HEK293 (cell line): ENCODE results near the gene QPCT.

Experiments
- CTCF ChIA-PET: fragments of 350-600 bp; formaldehyde crosslinking; extraction: SDS; loops from one replicate; lab custom pipeline; 2021; ENCODE audit warnings: antibody characterized with exemption; lab: Yijun Ruan, JAX
- POLR2A ChIA-PET: fragments of 300-600 bp; formaldehyde crosslinking; extraction: SDS; loops from one replicate; lab custom pipeline; 2020; ENCODE audit warnings: antibody characterized with exemption, inconsistent platforms; lab: Yijun Ruan, JAX
- H3K27ac ChIP-seq: fragments of 200-500 bp; sonication (Bioruptor generic); 2 replicates; pipeline ENCODE4 v1.5.1; 2014; ENCODE audit warnings: low read depth, low read length, control low read depth, inconsistent platforms; ENCODE audit errors: extremely low read depth
- H3K36me3 ChIP-seq, 2 experiments: fragments of 200-500 bp in 1 of 2; sonication (Bioruptor generic) in 1 of 2; 1 replicate in 1 of 2; 2 replicates in 1 of 2; pipeline ENCODE4 v1.5.1; 2014 to 2017; ENCODE audit warnings: inconsistent platforms in 2 of 2, low read length in 2 of 2; ENCODE audit not compliant: control insufficient read depth in 2 of 2, insufficient read depth in 1 of 2
- H3K4me1 ChIP-seq: fragments of 200-500 bp; sonication (Bioruptor generic); 2 replicates; pipeline ENCODE4 v1.5.1; 2014; ENCODE audit warnings: mild to moderate bottlenecking, low read length, inconsistent platforms; ENCODE audit not compliant: control insufficient read depth, insufficient read depth
- H3K4me3 ChIP-seq: 2 replicates; pipeline ENCODE4 v1.5.1; 2011; ENCODE audit warnings: low read depth, mild to moderate bottlenecking, control low read depth, low read length, moderate library complexity
- H3K9me3 ChIP-seq: fragments of 200-500 bp; sonication (Bioruptor generic); 2 replicates; pipeline ENCODE4 v1.5.1; 2014; ENCODE audit warnings: low read depth, low read length, inconsistent platforms; ENCODE audit not compliant: control insufficient read depth, insufficient read depth
- BCL6B ChIP-seq: fragments of 450-650 bp; formaldehyde crosslinking; IDR thresholded peaks from 2 replicates; pipeline ENCODE4 v1.5.1; 2017; ENCODE audit warnings: missing biosample characterization, missing genetic modification characterization
- INSM2 ChIP-seq: fragments of 450-650 bp; formaldehyde crosslinking; IDR thresholded peaks from 2 replicates; pipeline ENCODE4 v1.5.1; 2016; ENCODE audit warnings: missing biosample characterization, missing genetic modification characterization
- PRDM2 ChIP-seq: fragments of 450-650 bp; formaldehyde crosslinking; IDR thresholded peaks from 2 replicates; pipeline ENCODE4 v1.5.1; 2016; ENCODE audit warnings: missing biosample characterization, missing genetic modification characterization, borderline replicate concordance
- SP7 ChIP-seq: fragments of 450-650 bp; formaldehyde crosslinking; IDR thresholded peaks from 2 replicates; pipeline ENCODE4 v1.5.1; 2016; ENCODE audit warnings: missing biosample characterization, missing genetic modification characterization
- ZFHX2 ChIP-seq: fragments of 450-650 bp; formaldehyde crosslinking; conservative IDR thresholded peaks from 2 replicates; pipeline ENCODE4 v1.5.1; 2016; ENCODE audit warnings: missing biosample characterization, missing genetic modification characterization
- ZNF112 ChIP-seq: fragments of 450-650 bp; formaldehyde crosslinking; IDR thresholded peaks from 2 replicates; pipeline ENCODE4 v1.5.0; 2017; ENCODE audit warnings: missing biosample characterization, missing genetic modification characterization
- ZNF114 ChIP-seq: fragments of 450-650 bp; formaldehyde crosslinking; IDR thresholded peaks from 2 replicates; pipeline ENCODE4 v1.5.0; 2017; ENCODE audit warnings: missing biosample characterization, missing genetic modification characterization
- ZNF146 ChIP-seq: fragments of 450-650 bp; formaldehyde crosslinking; IDR thresholded peaks from 2 replicates; pipeline ENCODE4 v1.5.1; 2016; ENCODE audit warnings: missing biosample characterization, missing genetic modification characterization
- ZNF174 ChIP-seq: fragments of 450-650 bp; formaldehyde crosslinking; IDR thresholded peaks from 2 replicates; pipeline ENCODE4 v1.5.0; 2017; ENCODE audit warnings: missing biosample characterization, mild to moderate bottlenecking, missing genetic modification characterization
- ZNF214 ChIP-seq: fragments of 450-650 bp; formaldehyde crosslinking; IDR thresholded peaks from 2 replicates; pipeline ENCODE4 v1.5.1; 2017; ENCODE audit warnings: missing biosample characterization, mild to moderate bottlenecking, missing genetic modification characterization, borderline replicate concordance
- ZNF274 ChIP-seq, 2 experiments: fragments of 200-500 bp in 1 of 2; fragments of 450-650 bp in 1 of 2; sonication (Bioruptor generic) in 1 of 2; formaldehyde crosslinking in 1 of 2; IDR thresholded peaks; 2 replicates each; pipeline versions ENCODE4 v1.5.1 to v1.6.1; 2014 to 2016; ENCODE audit warnings: borderline replicate concordance in 1 of 2, inconsistent platforms in 1 of 2, low read length in 1 of 2, missing biosample characterization in 1 of 2, missing genetic modification characterization in 1 of 2
- ZNF280C ChIP-seq: fragments of 450-650 bp; formaldehyde crosslinking; IDR thresholded peaks from 2 replicates; pipeline ENCODE4 v1.5.1; 2016; ENCODE audit warnings: missing biosample characterization, missing genetic modification characterization
- ZNF561 ChIP-seq: fragments of 450-650 bp; IDR thresholded peaks from 2 replicates; pipeline ENCODE4 v1.5.1; 2018; ENCODE audit warnings: missing biosample characterization, missing genetic modification characterization, borderline replicate concordance
- ZNF621 ChIP-seq: fragments of 450-650 bp; formaldehyde crosslinking; IDR thresholded peaks from 2 replicates; pipeline ENCODE4 v1.5.1; 2017; ENCODE audit warnings: missing biosample characterization, missing genetic modification characterization
- ZNF624 ChIP-seq: fragments of 450-650 bp; formaldehyde crosslinking; IDR thresholded peaks from 2 replicates; pipeline ENCODE4 v1.5.1; 2017; ENCODE audit warnings: missing biosample characterization, missing genetic modification characterization
- ZNF629 ChIP-seq: fragments of 450-650 bp; formaldehyde crosslinking; IDR thresholded peaks from 2 replicates; pipeline ENCODE4 v1.5.1; 2017; ENCODE audit warnings: missing biosample characterization, missing genetic modification characterization
- ZNF639 ChIP-seq: fragments of 450-650 bp; formaldehyde crosslinking; IDR thresholded peaks from 2 replicates; pipeline ENCODE4 v1.5.1; 2016; ENCODE audit warnings: missing biosample characterization, missing genetic modification characterization
- ZNF843 ChIP-seq: fragments of 450-650 bp; formaldehyde crosslinking; IDR thresholded peaks from 2 replicates; pipeline ENCODE4 v1.5.1; 2016; ENCODE audit warnings: missing biosample characterization, missing genetic modification characterization
- ZSCAN5A ChIP-seq: fragments of 450-650 bp; formaldehyde crosslinking; IDR thresholded peaks from 2 replicates; pipeline ENCODE4 v1.5.1; 2016; ENCODE audit warnings: missing biosample characterization, missing genetic modification characterization

Gene QPCT

GRCh38 chr2:37398990-37399389 is 54.6 kb downstream of the QPCT start (continued):
- TF ChIP-seq ZSCAN5A (tag by site-specific recombination) (no peak), PRDM2 (tag by site-specific recombination) (no peak), ZNF624 (tag by site-specific recombination) (no peak), ZNF621 (no peak), ZNF112 (no peak)

- CTCF ChIA-PET: interaction anchor here (0.7 to 14.6 kb wide), 4 partner anchors 15 to 477 kb away, joined by 4 to 209 read pairs (median 8); no protein-coding TSS in a partner anchor
- Histone ChIP-seq H3K4me1 (no peaks in the 10 kb centered on the region), H3K9me3 (no peaks in the 10 kb centered on the region), H3K36me3 (no peaks in the 10 kb centered on the region), H3K27ac (no peak overlapping the region), H3K4me3 (no peak overlapping the region)
- no peak for TF ChIP-seq ZNF561 (tag by site-specific recombination)
- TF ChIP-seq ZNF146 (tag by site-specific recombination): no peak
- no peak for TF ChIP-seq BCL6B
- no peak for TF ChIP-seq ZNF843
- no peak for TF ChIP-seq ZNF624 (tag by site-specific recombination)
- TF ChIP-seq ZNF274 (IDR thresholded peaks at IDR 0.05; ENCODE audit: low read length): no peak
- TF ChIP-seq ZNF274 (tag by site-specific recombination; IDR thresholded peaks at IDR 0.05; ENCODE audit: borderline replicate concordance): no peak
- no peak for TF ChIP-seq ZFHX2
- POLR2A ChIA-PET: no interaction called here
These were observed 55.6 kb downstream of the QPCT start for GRCh38 chr2:37400041-37400440.

- CTCF ChIA-PET: interaction anchor here (0.7 to 14.6 kb wide), 3 partner anchors 83 to 871 kb away, joined by 3 to 209 read pairs (median 5); no protein-coding TSS in a partner anchor
- TF ChIP-seq ZNF214 (no peak), ZNF629 (tag by site-specific recombination) (no peak), ZNF280C (tag by site-specific recombination) (no peak), ZNF174 (tag by site-specific recombination) (no peak), ZNF624 (tag by site-specific recombination) (no peak), SP7 (tag by site-specific recombination) (no peak), INSM2 (tag by site-specific recombination) (no peak), ZNF114 (no peak), ZNF639 (tag by site-specific recombination) (no peak)
These were observed 58.2 kb downstream of the QPCT start for GRCh38 chr2:37402636-37403035.

More at GRCh38 chr2:37402636-37403035, 58.2 kb downstream of the QPCT start:
- Histone ChIP-seq H3K9me3 (no peaks in the 10 kb centered on the region), H3K27ac (no peak overlapping the region), H3K36me3 (no peaks in the 10 kb centered on the region), H3K4me1 (no peaks in the 10 kb centered on the region), H3K4me3 (no peak overlapping the region)
- POLR2A ChIA-PET: no interaction called here
